GM12878 (cell line): ENCODE results near the gene LTB4R2. TPM values are rescaled to one million over a fixed set of nuclear protein-coding genes. Genes with fewer than 3 reads are reported as not detected.
A peak's percentile ranks its signal among the peaks of the same experiment; 100 is the strongest.

Source experiments
- BMI1 ChIP-seq: fragments of 450-650 bp; IDR thresholded peaks from 2 replicates; pipeline ENCODE4 v1.6.1; 2016; ENCODE audit warnings: mild to moderate bottlenecking, moderate library complexity, borderline replicate concordance
- CHD1 ChIP-seq: IDR thresholded peaks from 2 replicates; pipeline ENCODE4 v1.6.1; 2012; ENCODE audit warnings: low read depth, low read length, improper control_type of control experiment
- FOXM1 ChIP-seq: IDR thresholded peaks from 2 replicates; pipeline ENCODE4 v1.6.1; 2012; ENCODE audit warnings: low read depth, mild to moderate bottlenecking, inconsistent platforms, low read length, moderate library complexity
- GATAD2B ChIP-seq: fragments of 450-650 bp; conservative IDR thresholded peaks from 2 replicates; pipeline ENCODE4 v1.6.1; 2017; ENCODE audit warnings: low read depth, mild to moderate bottlenecking, moderate library complexity
- HDGF ChIP-seq: fragments of 450-650 bp; IDR thresholded peaks from 2 replicates; pipeline ENCODE4 v1.6.1; 2016; ENCODE audit warnings: antibody characterized with exemption
- JUNB ChIP-seq: IDR thresholded peaks from 2 replicates; pipeline ENCODE4 v1.6.1; 2016; ENCODE audit warnings: antibody characterized with exemption, mild to moderate bottlenecking
- MEF2B ChIP-seq: fragments of 450-650 bp; IDR thresholded peaks from 2 replicates; pipeline ENCODE4 v1.6.1; 2018; ENCODE audit warnings: mild to moderate bottlenecking, moderate library complexity; ENCODE audit not compliant: partially characterized antibody, poor library complexity, severe bottlenecking
- RAD21 ChIP-seq: IDR thresholded peaks from 2 replicates; pipeline ENCODE4 v1.6.1; 2011; ENCODE audit warnings: mild to moderate bottlenecking, low read depth, low read length, moderate library complexity; ENCODE audit not compliant: insufficient read depth
- RAD51 ChIP-seq: fragments of 450-650 bp; IDR thresholded peaks from 2 replicates; pipeline ENCODE4 v1.6.1; 2016; ENCODE audit warnings: moderate library complexity, mild to moderate bottlenecking, inconsistent platforms
- RFX5 ChIP-seq: IDR thresholded peaks from 2 replicates; pipeline ENCODE4 v1.6.1; 2011; ENCODE audit warnings: low read depth, low read length, improper control_type of control experiment
- SREBF2 ChIP-seq: IDR thresholded peaks from 2 replicates; pipeline ENCODE4 v1.6.1; 2012; ENCODE audit warnings: mild to moderate bottlenecking, low read length
- TBL1XR1 ChIP-seq: IDR thresholded peaks from 2 replicates; pipeline ENCODE4 v1.6.1; 2012; ENCODE audit warnings: low read depth, low read length, improper control_type of control experiment
- TCF3 ChIP-seq: IDR thresholded peaks from 2 replicates; pipeline ENCODE4 v1.6.1; 2012; ENCODE audit warnings: low read depth, mild to moderate bottlenecking, low read length, borderline replicate concordance; ENCODE audit not compliant: insufficient read depth
- WRNIP1 ChIP-seq: IDR thresholded peaks from 2 replicates; pipeline ENCODE4 v1.6.1; 2011; ENCODE audit warnings: low read depth, low read length, improper control_type of control experiment, borderline replicate concordance
- YBX1 ChIP-seq: fragments of 450-650 bp; IDR thresholded peaks from 2 replicates; pipeline ENCODE4 v1.6.1; 2016; ENCODE audit warnings: antibody characterized with exemption
- polyA plus RNA-seq, 11 experiments: library from polyadenylated mRNA; depleted of rRNA in 4 of 11; unstranded in 6 of 11; stranded (reverse) in 5 of 11; fragments of >200 nt; fragmentation: Nextera tagmentation in 4 of 11; fragmentation: Illumina TruSeq in 1 of 11; extraction: Ambion mirVana in 4 of 11; extraction: Trizol in 1 of 11; gene quantifications; 1 replicate in 1 of 11; 2 replicates in 10 of 11; pipeline versions ENCODE4 v1.2.1 to v1.2.3, GENCODE V29; 2011 to 2016; ENCODE audit warnings: inconsistent platforms in 2 of 11, missing spikeins in 2 of 11, low read depth in 1 of 11
- total RNA-seq, 4 experiments: library from RNA; depleted of rRNA in 3 of 4; stranded (reverse); fragments of >200 nt in 3 of 4; fragmentation: Illumina TruSeq in 1 of 4; extraction: Trizol in 1 of 4; gene quantifications; 2 replicates each; pipeline versions ENCODE4 v1.2.1 to v1.2.3, GENCODE V29; 2013 to 2021
- TF ChIP-seq, protein P1 (sequence below): IDR thresholded peaks from 2 replicates; pipeline ENCODE4 v1.6.1; 2012; ENCODE audit warnings: low read depth, low read length, improper control_type of control experiment
- TF ChIP-seq, protein P2 (sequence below): fragments of 450-650 bp; IDR thresholded peaks from 2 replicates; pipeline ENCODE4 v1.6.1; 2016; ENCODE audit warnings: mild to moderate bottlenecking, moderate library complexity, borderline replicate concordance
- TF ChIP-seq, protein P3 (sequence below): IDR thresholded peaks from 2 replicates; pipeline ENCODE4 v1.6.1; 2011; ENCODE audit warnings: borderline replicate concordance, low read depth, mild to moderate bottlenecking, moderate library complexity, low read length; ENCODE audit not compliant: insufficient read depth, poor library complexity, severe bottlenecking
- TF ChIP-seq, protein P4 (sequence below): fragments of 450-650 bp; IDR thresholded peaks from 2 replicates; pipeline ENCODE4 v1.6.1; 2016; ENCODE audit warnings: mild to moderate bottlenecking
- TF ChIP-seq, protein P5 (sequence below): IDR thresholded peaks from 2 replicates; pipeline ENCODE4 v1.6.1; 2012; ENCODE audit warnings: low read depth, low read length, improper control_type of control experiment

The LTB4R2 gene
- total and polyA plus RNA-seq, 10 of the 15 experiments (the other 5 are each of a cell fraction or from before 2014, with no cell fraction given) = 0.06 to 16.0 (median 2.6) TPM

DNA sequence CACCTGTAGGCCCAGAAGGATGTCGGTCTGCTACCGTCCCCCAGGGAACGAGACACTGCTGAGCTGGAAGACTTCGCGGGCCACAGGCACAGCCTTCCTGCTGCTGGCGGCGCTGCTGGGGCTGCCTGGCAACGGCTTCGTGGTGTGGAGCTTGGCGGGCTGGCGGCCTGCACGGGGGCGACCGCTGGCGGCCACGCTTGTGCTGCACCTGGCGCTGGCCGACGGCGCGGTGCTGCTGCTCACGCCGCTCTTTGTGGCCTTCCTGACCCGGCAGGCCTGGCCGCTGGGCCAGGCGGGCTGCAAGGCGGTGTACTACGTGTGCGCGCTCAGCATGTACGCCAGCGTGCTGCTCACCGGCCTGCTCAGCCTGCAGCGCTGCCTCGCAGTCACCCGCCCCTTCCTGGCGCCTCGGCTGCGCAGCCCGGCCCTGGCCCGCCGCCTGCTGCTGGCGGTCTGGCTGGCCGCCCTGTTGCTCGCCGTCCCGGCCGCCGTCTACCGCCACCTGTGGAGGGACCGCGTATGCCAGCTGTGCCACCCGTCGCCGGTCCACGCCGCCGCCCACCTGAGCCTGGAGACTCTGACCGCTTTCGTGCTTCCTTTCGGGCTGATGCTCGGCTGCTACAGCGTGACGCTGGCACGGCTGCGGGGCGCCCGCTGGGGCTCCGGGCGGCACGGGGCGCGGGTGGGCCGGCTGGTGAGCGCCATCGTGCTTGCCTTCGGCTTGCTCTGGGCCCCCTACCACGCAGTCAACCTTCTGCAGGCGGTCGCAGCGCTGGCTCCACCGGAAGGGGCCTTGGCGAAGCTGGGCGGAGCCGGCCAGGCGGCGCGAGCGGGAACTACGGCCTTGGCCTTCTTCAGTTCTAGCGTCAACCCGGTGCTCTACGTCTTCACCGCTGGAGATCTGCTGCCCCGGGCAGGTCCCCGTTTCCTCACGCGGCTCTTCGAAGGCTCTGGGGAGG, 985 bp downstream of the LTB4R2 start, which contains the start of gene LTB4R (continued):
- TF ChIP-seq GATAD2B (no peak), TCF3 (peak; percentile 68; the same call in 1 of the 2 replicates), JUNB (no peak), MEF2B (peak; percentile 54), TBL1XR1 (no peak), HDGF (no peak), CHD1 (no peak), FOXM1 (no peak), RAD51 (no peak), YBX1 (no peak), RAD21 (no peak), WRNIP1 (no peak), BMI1 (no peak), SREBF2 (no peak), RFX5 (no peak)
- TF ChIP-seq, protein P1, sequence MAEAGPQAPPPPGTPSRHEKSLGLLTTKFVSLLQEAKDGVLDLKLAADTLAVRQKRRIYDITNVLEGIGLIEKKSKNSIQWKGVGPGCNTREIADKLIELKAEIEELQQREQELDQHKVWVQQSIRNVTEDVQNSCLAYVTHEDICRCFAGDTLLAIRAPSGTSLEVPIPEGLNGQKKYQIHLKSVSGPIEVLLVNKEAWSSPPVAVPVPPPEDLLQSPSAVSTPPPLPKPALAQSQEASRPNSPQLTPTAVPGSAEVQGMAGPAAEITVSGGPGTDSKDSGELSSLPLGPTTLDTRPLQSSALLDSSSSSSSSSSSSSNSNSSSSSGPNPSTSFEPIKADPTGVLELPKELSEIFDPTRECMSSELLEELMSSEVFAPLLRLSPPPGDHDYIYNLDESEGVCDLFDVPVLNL = no peak
- TF ChIP-seq, protein P2, sequence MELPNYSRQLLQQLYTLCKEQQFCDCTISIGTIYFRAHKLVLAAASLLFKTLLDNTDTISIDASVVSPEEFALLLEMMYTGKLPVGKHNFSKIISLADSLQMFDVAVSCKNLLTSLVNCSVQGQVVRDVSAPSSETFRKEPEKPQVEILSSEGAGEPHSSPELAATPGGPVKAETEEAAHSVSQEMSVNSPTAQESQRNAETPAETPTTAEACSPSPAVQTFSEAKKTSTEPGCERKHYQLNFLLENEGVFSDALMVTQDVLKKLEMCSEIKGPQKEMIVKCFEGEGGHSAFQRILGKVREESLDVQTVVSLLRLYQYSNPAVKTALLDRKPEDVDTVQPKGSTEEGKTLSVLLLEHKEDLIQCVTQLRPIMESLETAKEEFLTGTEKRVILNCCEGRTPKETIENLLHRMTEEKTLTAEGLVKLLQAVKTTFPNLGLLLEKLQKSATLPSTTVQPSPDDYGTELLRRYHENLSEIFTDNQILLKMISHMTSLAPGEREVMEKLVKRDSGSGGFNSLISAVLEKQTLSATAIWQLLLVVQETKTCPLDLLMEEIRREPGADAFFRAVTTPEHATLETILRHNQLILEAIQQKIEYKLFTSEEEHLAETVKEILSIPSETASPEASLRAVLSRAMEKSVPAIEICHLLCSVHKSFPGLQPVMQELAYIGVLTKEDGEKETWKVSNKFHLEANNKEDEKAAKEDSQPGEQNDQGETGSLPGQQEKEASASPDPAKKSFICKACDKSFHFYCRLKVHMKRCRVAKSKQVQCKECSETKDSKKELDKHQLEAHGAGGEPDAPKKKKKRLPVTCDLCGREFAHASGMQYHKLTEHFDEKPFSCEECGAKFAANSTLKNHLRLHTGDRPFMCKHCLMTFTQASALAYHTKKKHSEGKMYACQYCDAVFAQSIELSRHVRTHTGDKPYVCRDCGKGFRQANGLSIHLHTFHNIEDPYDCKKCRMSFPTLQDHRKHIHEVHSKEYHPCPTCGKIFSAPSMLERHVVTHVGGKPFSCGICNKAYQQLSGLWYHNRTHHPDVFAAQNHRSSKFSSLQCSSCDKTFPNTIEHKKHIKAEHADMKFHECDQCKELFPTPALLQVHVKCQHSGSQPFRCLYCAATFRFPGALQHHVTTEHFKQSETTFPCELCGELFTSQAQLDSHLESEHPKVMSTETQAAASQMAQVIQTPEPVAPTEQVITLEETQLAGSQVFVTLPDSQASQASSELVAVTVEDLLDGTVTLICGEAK = no peak
- TF ChIP-seq, protein P3, sequence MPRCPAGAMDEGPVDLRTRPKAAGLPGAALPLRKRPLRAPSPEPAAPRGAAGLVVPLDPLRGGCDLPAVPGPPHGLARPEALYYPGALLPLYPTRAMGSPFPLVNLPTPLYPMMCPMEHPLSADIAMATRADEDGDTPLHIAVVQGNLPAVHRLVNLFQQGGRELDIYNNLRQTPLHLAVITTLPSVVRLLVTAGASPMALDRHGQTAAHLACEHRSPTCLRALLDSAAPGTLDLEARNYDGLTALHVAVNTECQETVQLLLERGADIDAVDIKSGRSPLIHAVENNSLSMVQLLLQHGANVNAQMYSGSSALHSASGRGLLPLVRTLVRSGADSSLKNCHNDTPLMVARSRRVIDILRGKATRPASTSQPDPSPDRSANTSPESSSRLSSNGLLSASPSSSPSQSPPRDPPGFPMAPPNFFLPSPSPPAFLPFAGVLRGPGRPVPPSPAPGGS = no peak
- TF ChIP-seq, protein P4, sequence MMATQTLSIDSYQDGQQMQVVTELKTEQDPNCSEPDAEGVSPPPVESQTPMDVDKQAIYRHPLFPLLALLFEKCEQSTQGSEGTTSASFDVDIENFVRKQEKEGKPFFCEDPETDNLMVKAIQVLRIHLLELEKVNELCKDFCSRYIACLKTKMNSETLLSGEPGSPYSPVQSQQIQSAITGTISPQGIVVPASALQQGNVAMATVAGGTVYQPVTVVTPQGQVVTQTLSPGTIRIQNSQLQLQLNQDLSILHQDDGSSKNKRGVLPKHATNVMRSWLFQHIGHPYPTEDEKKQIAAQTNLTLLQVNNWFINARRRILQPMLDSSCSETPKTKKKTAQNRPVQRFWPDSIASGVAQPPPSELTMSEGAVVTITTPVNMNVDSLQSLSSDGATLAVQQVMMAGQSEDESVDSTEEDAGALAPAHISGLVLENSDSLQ = peak; percentile 47; the same call in 1 of the 2 replicates
- TF ChIP-seq, protein P5, sequence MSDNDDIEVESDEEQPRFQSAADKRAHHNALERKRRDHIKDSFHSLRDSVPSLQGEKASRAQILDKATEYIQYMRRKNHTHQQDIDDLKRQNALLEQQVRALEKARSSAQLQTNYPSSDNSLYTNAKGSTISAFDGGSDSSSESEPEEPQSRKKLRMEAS = 0 out of 2 replicates have a peak, but pooled peaks have one; percentile 41
